C4-2B (cell line): ENCODE results near the gene PLA2G4B.

Experiments
- CTCF ChIP-seq: fragments of 450-650 bp; conservative IDR thresholded peaks from 2 replicates; pipeline ENCODE4 v1.5.1; 2017; ENCODE audit warnings: mild to moderate bottlenecking
- ZFX ChIP-seq: fragments of 450-650 bp; IDR thresholded peaks from 2 replicates; pipeline ENCODE4 v1.6.1; 2017

GRCh38 chr15:41847981-41848380 is 9.3 kb downstream of the PLA2G4B start:
- TF ChIP-seq CTCF (no peak), ZFX (no peak)
